ENCODE measurements around the gene CACNA1H. TPM values are rescaled to one million over a fixed set of nuclear protein-coding genes. Genes with fewer than 3 reads are reported as not detected.
A peak's percentile ranks its signal among the peaks of the same experiment; 100 is the strongest.

CACNA1H gene
- total RNA-seq, 1 donor from 2014 or later: 9.5 TPM

- H3K27me3 ChIP-seq: peaks cover 37% of the 10 kb centered on the region
- Mint-ChIP-seq H3K4me1 (peaks cover 7% of the 10 kb centered on the region), H3K4me3 (no peak overlapping the region), H3K9me3 (no peaks in the 10 kb centered on the region), H3K36me3 (no peaks in the 10 kb centered on the region), H3K27ac (no peak overlapping the region), H3K27me3 (ENCODE audit: insufficient read depth, low read depth) (peaks cover 23% of the 10 kb centered on the region)
- H3K27ac ChIP-seq: no peak overlapping the region
- H4K20me1 ChIP-seq (ENCODE audit: low read depth): no peaks in the 10 kb centered on the region
- no peak overlapping the region for H3K9ac ChIP-seq
- H3K9me3 ChIP-seq (ENCODE audit: low read depth): no peaks in the 10 kb centered on the region
- H2AFZ ChIP-seq (replicated peaks): no peak overlapping the region
- no peak for DNase-seq (ENCODE audit: low spot score)
- H3F3A ChIP-seq (ENCODE audit: low read depth): no peaks in the 10 kb centered on the region
- H3K36me3 ChIP-seq: no peaks in the 10 kb centered on the region
- no peak overlapping the region for H3K4me3 ChIP-seq
- no peak for TF ChIP-seq EZH2phosphoT487 (IDR thresholded peaks at IDR 0.05)
- no peak for TF ChIP-seq EZH2 (IDR thresholded peaks at IDR 0.05)
- TF ChIP-seq, protein P1, sequence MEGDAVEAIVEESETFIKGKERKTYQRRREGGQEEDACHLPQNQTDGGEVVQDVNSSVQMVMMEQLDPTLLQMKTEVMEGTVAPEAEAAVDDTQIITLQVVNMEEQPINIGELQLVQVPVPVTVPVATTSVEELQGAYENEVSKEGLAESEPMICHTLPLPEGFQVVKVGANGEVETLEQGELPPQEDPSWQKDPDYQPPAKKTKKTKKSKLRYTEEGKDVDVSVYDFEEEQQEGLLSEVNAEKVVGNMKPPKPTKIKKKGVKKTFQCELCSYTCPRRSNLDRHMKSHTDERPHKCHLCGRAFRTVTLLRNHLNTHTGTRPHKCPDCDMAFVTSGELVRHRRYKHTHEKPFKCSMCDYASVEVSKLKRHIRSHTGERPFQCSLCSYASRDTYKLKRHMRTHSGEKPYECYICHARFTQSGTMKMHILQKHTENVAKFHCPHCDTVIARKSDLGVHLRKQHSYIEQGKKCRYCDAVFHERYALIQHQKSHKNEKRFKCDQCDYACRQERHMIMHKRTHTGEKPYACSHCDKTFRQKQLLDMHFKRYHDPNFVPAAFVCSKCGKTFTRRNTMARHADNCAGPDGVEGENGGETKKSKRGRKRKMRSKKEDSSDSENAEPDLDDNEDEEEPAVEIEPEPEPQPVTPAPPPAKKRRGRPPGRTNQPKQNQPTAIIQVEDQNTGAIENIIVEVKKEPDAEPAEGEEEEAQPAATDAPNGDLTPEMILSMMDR (IDR thresholded peaks at IDR 0.05): no peak
- H3K4me1 ChIP-seq: peaks cover 4% of the 10 kb centered on the region
- H3K4me2 ChIP-seq: no peak overlapping the region
- no peaks in the 10 kb centered on the region for H3K79me2 ChIP-seq (ENCODE audit: low read depth)
Measured at GRCh38 chr16:1258225-1258600, 105.3 kb downstream of the CACNA1H start.

GRCh38 chr16:1258906-1259759 lies 106.2 kb downstream of the CACNA1H start:
- TF ChIP-seq, protein P1 (IDR thresholded peaks at IDR 0.05): no peak
- no peak for TF ChIP-seq EZH2 (IDR thresholded peaks at IDR 0.05)
- no peak for TF ChIP-seq EZH2phosphoT487 (IDR thresholded peaks at IDR 0.05)
- H3K9me3 ChIP-seq (ENCODE audit: low read depth): no peaks in the 10 kb centered on the region
- H3K4me2 ChIP-seq: peak overlapping the region; percentile 38
- Mint-ChIP-seq H3K9me3 (no peaks in the 10 kb centered on the region), H3K27ac (no peak overlapping the region), H3K27me3 (ENCODE audit: insufficient read depth, low read depth) (peaks cover 25% of the 10 kb centered on the region), H3K4me1 (peaks cover 7% of the 10 kb centered on the region), H3K4me3 (peak overlapping the region; percentile 41), H3K36me3 (no peaks in the 10 kb centered on the region)
- H3K9ac ChIP-seq: no peak overlapping the region
- no peaks in the 10 kb centered on the region for H3K36me3 ChIP-seq
- peaks cover 4% of the 10 kb centered on the region for H3K4me1 ChIP-seq
- no peaks in the 10 kb centered on the region for H3F3A ChIP-seq (ENCODE audit: low read depth)
- H3K27ac ChIP-seq: no peak overlapping the region
- H3K4me3 ChIP-seq: peak overlapping the region; percentile 19
- H3K79me2 ChIP-seq (ENCODE audit: low read depth): no peaks in the 10 kb centered on the region
- DNase-seq (ENCODE audit: low spot score): no peak
- no peaks in the 10 kb centered on the region for H4K20me1 ChIP-seq (ENCODE audit: low read depth)
- peaks cover 37% of the 10 kb centered on the region for H3K27me3 ChIP-seq
- H2AFZ ChIP-seq (replicated peaks): no peak overlapping the region

DNA sequence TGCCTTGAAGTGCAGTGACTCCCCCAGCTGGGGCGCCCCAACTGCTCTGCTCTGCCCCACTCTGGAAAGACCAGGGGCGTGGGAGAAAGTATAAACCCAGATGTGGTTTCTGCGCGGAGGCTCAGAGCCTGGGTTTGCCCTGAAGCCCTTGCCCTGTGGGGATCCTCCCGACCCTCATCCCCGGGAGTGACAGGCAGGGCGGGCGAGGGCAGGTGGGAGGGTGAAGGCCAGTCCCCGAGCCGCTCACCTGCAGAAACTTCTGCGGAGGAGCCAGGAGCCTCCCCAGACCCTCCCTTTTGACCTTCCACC lies 106.8 kb downstream of the CACNA1H start:
- peaks cover 5% of the 10 kb centered on the region for H3F3A ChIP-seq (ENCODE audit: low read depth)
- H3K27me3 ChIP-seq: peaks cover 37% of the 10 kb centered on the region
- peaks cover 3% of the 10 kb centered on the region for H3K9me3 Mint-ChIP-seq
- H3K4me3 ChIP-seq: no peak overlapping the region
- no peaks in the 10 kb centered on the region for H3K9me3 ChIP-seq (ENCODE audit: low read depth)
- H3K9ac ChIP-seq: no peak overlapping the region
- H4K20me1 ChIP-seq (ENCODE audit: low read depth): no peaks in the 10 kb centered on the region
- DNase-seq (ENCODE audit: low spot score): no peak
- H3K4me2 ChIP-seq: no peak overlapping the region
- no peaks in the 10 kb centered on the region for H3K79me2 ChIP-seq (ENCODE audit: low read depth)
- H3K27ac ChIP-seq: no peak overlapping the region
- no peaks in the 10 kb centered on the region for H3K36me3 Mint-ChIP-seq
- H3K4me1 Mint-ChIP-seq: peaks cover 7% of the 10 kb centered on the region
- H3K36me3 ChIP-seq: no peaks in the 10 kb centered on the region
- H3K4me1 ChIP-seq: peaks cover 4% of the 10 kb centered on the region
- TF ChIP-seq EZH2 (IDR thresholded peaks at IDR 0.05): no peak
- no peak for TF ChIP-seq EZH2phosphoT487 (IDR thresholded peaks at IDR 0.05)
- TF ChIP-seq, protein P1 (IDR thresholded peaks at IDR 0.05): no peak
- H3K27ac Mint-ChIP-seq: no peak overlapping the region
- H3K4me3 Mint-ChIP-seq: no peak overlapping the region
- H2AFZ ChIP-seq (replicated peaks): no peak overlapping the region
- H3K27me3 Mint-ChIP-seq (ENCODE audit: insufficient read depth, low read depth): peaks cover 31% of the 10 kb centered on the region
